NCI-H446 (cell line): Measurements from ENCODE around the gene ADAMTS14.

ENCODE experiments used
- DNase-seq, 2 experiments: peaks; one replicate each; lab custom pipeline; 2025; lab: John Stamatoyannopoulos, UW

The ADAMTS14 gene

GRCh38 chr10:70674560-70675495 is 2.5 kb downstream of the ADAMTS14 start:
- DNase-seq = peak in 1 of 2 experiments; percentile 13

DNA sequence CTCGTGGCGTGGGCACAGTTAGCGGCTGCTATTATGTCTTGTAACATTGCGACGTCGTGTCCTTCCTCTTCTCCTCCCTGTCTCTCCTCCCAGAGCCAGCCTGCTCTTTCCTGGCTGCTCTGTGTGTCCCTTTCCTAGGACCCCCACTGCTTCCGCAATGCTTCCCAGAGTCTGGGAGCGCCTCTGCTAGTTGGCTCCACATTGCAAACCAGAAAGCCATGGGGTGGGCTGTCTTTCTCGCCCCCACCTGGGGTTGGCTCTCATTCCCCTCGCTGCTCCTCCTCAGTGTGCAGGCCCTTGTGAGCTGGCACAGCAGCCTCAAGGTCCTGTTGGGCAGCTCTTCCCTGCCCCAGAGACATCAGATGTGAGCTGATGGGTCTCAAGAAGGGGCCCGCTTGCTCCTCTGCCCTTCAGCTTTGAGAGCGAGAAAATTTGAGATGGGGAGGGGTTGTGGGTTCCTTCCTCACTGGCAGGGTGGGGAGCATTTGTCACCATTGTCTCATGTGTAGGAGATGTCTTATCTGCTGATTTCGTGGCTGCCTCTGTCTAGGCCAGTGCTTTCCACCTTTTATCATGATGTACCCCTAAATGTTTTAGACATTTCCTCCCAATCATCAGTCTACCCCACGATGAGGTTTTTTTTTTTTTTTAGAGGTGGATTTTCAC is 3.3 kb downstream of the ADAMTS14 start:
- DNase-seq = no peak

DNA sequence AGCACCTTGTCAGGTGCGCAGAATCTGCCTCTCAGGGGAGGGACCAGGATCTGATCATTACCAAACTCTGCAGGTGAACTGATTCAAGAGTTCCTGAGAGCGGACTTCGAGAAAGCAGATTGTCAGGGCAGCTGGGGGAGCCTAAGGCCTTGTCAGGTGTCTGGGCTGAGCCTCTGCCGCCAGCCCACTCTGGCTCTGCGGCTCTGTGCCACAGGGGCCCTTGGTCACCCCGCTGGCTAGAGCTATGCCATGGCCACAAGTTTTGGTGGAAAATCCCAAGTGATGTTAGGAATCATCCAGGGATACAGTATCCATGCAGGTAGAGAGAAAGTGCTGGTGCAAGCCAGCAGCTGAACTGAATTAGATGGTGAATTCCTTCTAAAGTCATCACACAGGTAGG is 4.2 kb downstream of the ADAMTS14 start:
- no peak for DNase-seq

DNA sequence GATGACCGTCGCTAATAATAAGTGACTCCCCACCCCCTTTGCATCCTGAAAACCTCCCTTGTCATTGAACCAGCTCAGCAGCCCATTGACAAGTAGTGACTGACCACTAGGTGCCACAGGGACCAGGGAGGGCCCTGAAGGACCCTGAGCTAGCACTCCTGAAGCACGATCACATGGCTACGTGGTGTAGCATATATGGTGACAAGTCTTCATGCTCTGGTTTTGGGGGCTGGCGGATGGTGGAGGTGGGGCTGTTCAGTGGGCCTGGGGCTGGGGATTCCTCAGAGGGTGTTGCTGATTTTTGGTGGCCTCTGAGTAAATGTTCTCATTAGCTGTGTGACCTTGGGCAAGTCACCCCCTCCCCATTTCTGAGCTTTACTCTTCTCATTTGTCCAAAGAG is 4.7 kb downstream of the ADAMTS14 start:
- DNase-seq = no peak

DNA sequence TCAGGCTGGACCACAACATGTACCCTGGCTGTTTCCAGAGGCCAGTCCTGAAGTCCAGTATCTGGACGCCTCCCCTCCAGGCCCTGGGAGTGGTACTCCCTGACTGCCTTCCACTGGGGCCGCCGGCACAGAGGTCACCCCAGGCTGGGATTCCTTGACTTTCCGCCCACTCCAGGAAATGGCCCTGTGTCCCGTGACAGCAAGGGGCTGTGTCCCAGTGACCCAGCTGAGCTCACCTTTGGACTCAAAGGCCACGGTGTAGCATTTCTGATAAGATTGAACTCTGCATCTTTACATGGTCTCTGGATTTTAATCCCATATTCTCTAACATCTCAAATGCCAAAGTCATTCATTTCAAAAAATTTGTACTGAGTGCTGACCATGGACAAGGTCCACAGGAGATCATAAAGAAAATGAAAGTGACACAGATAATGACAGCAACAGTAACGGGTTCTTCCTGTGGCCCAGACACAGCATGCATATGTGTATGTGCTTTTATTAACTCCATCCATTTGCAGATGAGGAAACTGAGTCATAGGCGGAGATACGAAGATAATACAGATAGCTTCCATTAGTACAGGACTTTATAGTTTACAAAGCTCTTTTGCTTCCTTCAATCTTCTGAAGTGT is 5.4 kb downstream of the ADAMTS14 start:
- no peak for DNase-seq

DNA sequence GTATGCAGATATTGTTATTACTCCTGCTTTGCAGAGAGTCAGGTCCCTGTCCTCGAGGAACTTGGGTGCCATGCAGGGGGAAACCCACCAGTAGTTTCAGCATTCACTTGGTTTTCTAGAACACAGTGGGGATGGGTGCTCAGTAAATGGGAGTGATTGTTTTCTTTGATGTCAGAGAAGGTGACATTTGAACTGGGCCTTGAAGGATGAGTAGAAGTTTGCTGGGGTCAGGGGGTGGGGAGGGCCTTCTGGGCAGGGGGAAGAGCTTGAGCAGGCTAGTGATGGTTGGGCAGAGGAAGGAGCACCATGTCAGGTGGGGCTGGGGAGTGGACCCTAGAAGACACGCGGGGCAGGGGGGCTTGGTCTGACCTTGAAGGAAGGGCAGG is 5.9 kb downstream of the ADAMTS14 start:
- no peak for DNase-seq

- DNase-seq = no peak
Observed at GRCh38 chr10:70678757-70679489, 6.6 kb downstream of the ADAMTS14 start.

DNA sequence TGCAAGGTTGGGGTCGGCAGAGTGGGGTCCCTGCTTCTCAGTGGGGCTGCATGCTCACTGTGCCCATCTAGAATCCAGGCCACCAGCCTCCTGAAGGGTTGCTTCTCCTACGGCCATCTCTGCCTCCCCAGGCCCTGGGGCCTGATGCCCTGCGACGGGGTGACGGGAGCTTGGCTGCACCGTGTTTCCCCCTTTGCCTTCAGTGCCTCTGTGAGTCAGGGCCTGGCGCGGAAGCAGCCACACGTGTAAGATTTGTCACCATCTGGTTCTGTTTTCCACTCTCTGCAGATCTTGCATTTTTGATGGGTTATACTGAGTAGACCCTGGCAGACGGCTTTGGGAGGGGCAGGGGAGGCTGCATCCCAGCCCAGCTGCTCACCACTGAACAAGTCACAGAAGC is 7.2 kb downstream of the ADAMTS14 start:
- DNase-seq = peak; percentile 49 to 88

DNA sequence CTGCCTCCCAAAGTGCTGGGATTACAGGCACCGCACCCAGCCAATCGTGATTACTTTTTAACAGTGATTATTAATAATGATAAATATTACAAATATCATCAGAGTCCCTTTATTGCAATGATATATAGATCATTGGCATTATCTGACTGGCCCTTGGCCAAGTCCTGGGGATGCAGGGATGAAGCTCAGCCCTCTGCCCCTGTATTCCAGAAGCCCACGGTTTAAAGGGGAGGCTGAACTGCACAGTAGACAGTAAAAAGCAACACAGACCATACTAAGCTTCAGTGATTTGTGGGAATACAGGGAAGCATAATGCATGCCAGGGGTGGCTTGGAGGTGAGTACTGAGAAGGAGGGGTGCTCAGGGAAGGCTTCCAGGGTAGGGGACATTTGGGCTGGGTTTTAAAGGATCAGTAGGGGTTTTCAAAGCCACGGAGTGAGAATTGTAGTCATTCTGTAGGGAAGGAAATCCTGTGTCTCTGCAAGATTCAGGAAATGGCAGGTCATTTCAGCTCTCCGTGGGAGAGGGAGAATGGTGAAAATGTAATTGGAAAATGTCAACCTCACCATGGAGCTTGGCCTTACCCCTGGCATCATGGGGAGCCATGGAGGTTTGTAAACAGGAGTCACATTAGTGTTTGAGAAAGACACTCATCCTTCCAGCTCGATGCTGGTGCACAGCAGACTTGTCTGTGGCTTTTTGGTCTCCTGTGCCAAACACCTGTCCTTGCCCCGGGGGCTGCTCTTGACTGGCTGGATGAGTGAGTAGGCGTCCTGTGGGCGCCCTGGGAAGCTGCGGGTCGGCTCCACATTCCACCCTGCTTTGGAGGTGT is 8.8 kb downstream of the ADAMTS14 start:
- no peak for DNase-seq

DNA sequence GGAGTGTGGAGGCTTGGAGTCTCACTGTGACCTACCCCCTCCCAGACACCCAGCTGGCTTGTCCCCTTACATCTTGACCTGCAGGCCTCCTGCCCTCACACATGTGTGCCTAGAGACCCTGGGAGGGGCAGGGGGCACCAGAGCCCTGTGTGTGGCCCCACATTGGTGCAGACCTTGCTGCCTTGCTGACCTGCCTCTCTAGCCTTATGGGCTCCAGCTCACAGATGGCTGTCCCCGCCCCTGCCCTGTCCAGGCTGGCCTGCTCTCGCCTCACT is 9.4 kb downstream of the ADAMTS14 start:
- DNase-seq = no peak

DNA sequence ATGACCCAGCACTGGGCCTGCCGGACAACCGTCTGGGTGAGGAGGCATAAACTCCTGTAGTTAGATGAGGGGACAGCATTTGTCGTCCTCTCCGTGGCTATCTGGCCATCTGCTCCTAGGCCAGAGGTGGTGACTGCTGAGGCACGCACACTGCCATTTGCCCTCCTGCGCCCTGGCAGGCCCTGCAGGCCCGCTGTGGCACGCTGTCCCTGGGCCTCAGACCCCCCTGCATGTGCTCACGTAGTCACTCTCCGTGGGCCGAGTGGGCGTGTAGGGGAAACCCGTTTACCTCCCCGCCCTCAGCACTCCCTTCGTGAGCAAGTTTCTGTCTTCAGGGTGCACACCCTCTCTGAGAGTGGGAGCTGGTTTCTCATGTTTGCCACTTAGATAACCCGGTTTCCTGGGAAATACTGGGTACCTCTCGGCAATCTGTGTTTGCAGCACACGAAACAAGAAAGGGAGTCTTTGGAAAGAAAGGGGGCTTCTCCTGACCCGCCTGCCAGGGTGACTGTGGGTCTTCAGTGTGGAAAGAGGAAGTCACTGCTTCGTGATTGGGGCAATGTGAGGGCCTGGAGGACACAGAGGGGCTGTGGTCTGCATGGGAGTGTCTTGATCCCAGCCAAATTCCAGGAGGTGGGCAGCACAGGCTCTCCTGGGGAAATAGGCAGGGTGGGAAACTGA is 10.8 kb downstream of the ADAMTS14 start:
- no peak for DNase-seq

- DNase-seq = no peak
Observed at GRCh38 chr10:70683601-70683934, 11.3 kb downstream of the ADAMTS14 start.

DNA sequence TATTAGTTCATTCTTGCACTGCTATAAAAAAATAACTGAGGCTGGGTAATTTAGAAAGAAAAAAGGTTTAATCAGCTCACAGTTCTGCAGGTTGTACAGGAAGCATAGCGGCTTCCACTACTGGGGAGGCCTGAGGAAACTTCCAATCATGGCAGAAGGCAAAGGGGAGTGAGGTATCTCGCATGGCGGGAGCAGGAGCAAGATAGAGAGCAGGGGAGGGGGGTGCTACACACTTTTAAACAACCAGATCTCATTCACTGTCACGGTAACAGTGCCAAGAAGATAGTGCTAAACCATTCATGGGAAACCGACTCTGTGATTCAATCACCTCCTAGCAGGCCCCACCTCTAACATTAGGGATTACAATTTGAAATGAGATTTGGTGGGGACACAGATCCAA is 11.6 kb downstream of the ADAMTS14 start:
- DNase-seq = no peak

- no peak for DNase-seq
Observed at GRCh38 chr10:70684374-70684773, 12.1 kb downstream of the ADAMTS14 start.

DNA sequence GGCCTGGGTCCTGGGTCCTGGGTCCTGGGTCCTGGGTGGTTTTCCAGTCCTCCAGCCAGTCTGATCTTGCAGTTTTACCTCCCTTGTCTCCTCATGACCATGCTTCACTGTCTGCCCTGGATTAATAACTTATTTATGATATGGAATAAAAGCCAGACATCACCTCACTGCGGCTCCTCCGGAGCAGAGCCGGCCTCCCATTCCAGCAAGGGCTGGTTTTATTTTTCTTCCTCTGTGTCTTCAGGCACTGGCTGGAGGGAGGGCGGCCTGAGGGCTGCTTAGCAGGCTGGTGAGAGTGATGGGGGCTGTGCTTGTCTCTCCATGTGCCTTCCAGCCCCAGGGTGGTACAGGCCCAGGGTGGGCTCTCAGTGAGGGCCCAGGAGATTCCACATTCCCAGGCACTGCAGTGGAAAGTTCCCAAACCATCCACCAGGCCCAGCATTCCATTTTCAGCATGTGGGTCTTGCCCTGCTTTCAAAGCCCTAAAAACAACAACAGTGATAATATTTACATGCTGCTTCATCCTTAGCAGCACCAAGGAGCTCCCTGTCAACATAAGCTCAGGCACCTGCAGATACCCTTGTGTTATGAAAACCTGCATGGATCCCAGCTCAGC is 12.6 kb downstream of the ADAMTS14 start:
- no peak for DNase-seq

GRCh38 chr10:70685455-70685911 is 13.2 kb downstream of the ADAMTS14 start:
- no peak for DNase-seq

GRCh38 chr10:70688828-70689227 is 16.5 kb downstream of the ADAMTS14 start:
- no peak for DNase-seq

DNA sequence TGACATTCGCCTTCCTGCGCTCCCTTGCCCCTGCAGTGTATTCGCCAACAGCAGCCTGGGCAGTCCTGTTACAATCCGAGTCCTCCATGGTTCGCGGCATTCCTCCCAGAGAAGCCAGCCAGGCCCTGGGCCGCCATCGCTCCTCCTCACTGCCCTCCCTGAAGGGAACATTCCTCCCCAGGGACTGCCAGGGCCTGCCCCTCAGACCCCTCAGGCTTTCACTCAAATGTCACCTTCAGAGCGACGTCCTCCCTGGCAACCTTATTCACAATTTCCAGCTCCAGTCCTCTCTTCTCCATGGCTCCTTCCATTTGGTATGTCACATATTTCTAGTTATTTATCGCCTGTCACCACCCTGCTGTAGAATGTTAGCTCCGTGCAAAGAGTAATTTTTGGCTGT is 17.4 kb downstream of the ADAMTS14 start:
- DNase-seq = no peak

DNA sequence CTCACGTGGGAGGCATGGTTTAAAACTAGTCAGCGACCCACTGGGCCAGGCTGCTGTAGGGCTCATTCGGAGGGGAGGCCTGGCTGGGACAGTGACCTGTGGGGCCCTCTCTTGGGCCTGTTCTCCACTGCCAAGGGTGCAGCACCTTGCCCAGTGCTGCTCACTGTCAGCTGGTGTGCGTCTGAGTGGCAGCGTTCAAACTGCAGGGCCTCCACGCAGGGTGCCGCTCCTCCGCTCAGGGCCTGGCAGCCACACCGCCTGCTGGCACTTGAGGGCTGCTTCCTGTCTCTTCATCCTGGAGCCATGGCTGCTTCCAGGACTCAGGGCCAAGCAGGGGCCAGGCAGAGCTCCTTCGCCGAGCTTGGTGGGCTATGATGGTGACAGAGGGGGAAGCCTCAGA is 18.3 kb downstream of the ADAMTS14 start:
- DNase-seq = peak in 1 of 2 experiments; percentile 59

DNA sequence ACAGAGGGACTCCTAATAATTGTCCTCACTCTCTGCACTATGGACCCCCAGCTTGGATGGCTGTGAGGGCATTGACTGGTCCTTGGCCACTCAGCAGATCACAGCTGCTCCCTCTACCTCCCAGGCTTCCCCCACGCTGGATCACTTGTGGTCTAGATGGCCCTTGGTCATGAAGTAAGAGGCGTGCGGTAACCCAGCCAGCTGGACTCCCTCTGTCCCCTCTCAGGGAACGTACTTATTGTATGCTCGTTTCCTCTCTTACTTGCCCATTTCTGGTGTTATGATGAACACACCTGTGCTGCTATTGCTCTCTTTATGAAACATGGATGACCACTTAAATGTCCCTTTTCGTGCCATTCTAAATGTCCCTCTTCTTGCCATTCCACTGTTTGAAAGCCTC is 19.3 kb downstream of the ADAMTS14 start:
- DNase-seq = no peak
